Body of pancreas (tissue), 4 donors: ENCODE measurements around the gene TUBGCP6.

ENCODE experiments used
- POLR2A ChIP-seq, 3 donors: fragments of 450-650 bp; IDR thresholded peaks; one replicate each; pipeline ENCODE4 v1.6.1; 2016; ENCODE audit warnings: antibody characterized with exemption in 3 of 3, mild to moderate bottlenecking in 2 of 3
- TF ChIP-seq, protein P1 (sequence below), 7 experiments: fragments of 450-650 bp in 4 of 7; fragments of 200-600 bp in 3 of 7; sonication (generic) in 3 of 7; IDR thresholded peaks; one replicate each; pipeline ENCODE4 v1.5.1; 2016 to 2019; ENCODE audit warnings: antibody characterized with exemption in 7 of 7

DNA sequence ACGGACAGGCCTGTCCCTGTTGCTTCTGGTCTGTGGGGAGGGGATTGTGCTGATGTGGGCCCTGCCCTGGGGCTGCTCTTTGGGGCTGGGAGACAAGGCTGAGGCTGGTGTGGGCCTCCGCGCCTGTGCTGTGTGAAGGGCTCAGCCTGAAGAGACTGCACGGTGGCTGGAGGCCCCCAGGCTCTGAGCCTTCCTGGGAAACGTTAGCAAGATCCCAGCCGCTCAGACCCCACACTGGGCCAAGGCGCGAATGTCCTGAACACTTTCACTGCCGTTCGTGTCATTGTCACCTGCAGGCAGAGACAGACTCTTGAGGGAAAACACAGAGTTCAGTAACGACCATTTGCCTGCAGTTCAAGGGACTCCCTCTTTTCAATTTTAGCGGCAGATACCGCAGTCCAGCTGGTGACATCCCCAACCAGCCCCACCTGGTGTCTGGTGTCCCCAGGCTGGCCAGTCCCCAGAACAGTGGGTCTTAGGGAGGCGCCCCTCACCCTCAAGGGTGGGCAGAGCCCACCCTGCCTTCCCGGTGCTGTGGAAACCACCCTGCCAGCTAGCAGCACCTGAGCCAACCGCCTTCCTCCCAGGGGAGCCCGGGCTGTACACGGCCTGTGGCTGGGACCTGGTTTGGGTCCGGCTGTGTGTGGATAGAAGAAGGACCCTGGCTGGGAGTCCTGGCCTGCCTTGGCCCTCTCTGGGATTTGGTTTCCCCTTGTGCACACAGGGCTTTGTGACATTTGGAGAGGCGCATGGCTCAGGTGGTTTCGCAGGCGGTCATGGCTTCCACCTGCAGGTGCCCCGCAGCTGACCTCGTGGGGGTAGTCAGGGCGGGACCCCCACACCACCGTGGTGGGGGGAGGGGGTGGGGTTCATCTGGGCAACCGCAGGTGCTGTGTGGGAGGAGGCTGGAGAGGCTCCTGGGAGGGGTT lies 68.6 kb downstream of the TUBGCP6 start:
- no peak for TF ChIP-seq POLR2A (IDR thresholded peaks at IDR 0.05)
- TF ChIP-seq, protein P1, sequence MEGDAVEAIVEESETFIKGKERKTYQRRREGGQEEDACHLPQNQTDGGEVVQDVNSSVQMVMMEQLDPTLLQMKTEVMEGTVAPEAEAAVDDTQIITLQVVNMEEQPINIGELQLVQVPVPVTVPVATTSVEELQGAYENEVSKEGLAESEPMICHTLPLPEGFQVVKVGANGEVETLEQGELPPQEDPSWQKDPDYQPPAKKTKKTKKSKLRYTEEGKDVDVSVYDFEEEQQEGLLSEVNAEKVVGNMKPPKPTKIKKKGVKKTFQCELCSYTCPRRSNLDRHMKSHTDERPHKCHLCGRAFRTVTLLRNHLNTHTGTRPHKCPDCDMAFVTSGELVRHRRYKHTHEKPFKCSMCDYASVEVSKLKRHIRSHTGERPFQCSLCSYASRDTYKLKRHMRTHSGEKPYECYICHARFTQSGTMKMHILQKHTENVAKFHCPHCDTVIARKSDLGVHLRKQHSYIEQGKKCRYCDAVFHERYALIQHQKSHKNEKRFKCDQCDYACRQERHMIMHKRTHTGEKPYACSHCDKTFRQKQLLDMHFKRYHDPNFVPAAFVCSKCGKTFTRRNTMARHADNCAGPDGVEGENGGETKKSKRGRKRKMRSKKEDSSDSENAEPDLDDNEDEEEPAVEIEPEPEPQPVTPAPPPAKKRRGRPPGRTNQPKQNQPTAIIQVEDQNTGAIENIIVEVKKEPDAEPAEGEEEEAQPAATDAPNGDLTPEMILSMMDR (IDR thresholded peaks at IDR 0.05): no peak
